HG03095 (cell line): ENCODE results near the gene LNPEP.

Experiments
- ATAC-seq: cut with Tn5 transposase; IDR thresholded peaks from one replicate; pipeline ENCODE4 v1.9.1; 2021; ENCODE audit warnings: moderate library complexity; ENCODE audit not compliant: unreplicated experiment

The LNPEP gene

GRCh38 chr5:96994493-96994892, 58.6 kb downstream of the LNPEP start:
- ATAC-seq = no peak

GRCh38 chr5:96995419-96995818, 59.5 kb downstream of the LNPEP start:
- ATAC-seq = no peak

GRCh38 chr5:96997265-96997859, 61.5 kb downstream of the LNPEP start:
- ATAC-seq = peak; percentile 63

GRCh38 chr5:96999856-97000255, 64.0 kb downstream of the LNPEP start:
- no peak for ATAC-seq

- ATAC-seq = no peak
Measured at GRCh38 chr5:97000391-97000790, 64.5 kb downstream of the LNPEP start.

GRCh38 chr5:97002983-97003382, 67.1 kb downstream of the LNPEP start:
- ATAC-seq = no peak

- ATAC-seq = no peak
Measured at GRCh38 chr5:97004423-97005060, 68.7 kb downstream of the LNPEP start.

GRCh38 chr5:97006454-97007060, 70.7 kb downstream of the LNPEP start:
- ATAC-seq = no peak

GRCh38 chr5:97009212-97009898, 73.5 kb downstream of the LNPEP start:
- ATAC-seq = peak; percentile 68

GRCh38 chr5:97009921-97010320, 74.0 kb downstream of the LNPEP start:
- ATAC-seq = no peak

GRCh38 chr5:97010606-97011005, 74.7 kb downstream of the LNPEP start:
- ATAC-seq = no peak

GRCh38 chr5:97011567-97011966, 75.7 kb downstream of the LNPEP start:
- no peak for ATAC-seq

GRCh38 chr5:97019435-97020117, 83.7 kb downstream of the LNPEP start:
- no peak for ATAC-seq

- ATAC-seq = no peak
Measured at GRCh38 chr5:97021416-97021815, 85.5 kb downstream of the LNPEP start.

GRCh38 chr5:97022898-97023297, 87.0 kb downstream of the LNPEP start:
- no peak for ATAC-seq

GRCh38 chr5:97026721-97027120, 90.8 kb downstream of the LNPEP start:
- no peak for ATAC-seq

GRCh38 chr5:97037819-97038218, 101.9 kb downstream of the LNPEP start:
- ATAC-seq = no peak

GRCh38 chr5:97041239-97041638, 105.4 kb downstream of the LNPEP start:
- no peak for ATAC-seq

GRCh38 chr5:97042996-97043395, 107.1 kb downstream of the LNPEP start:
- no peak for ATAC-seq

- no peak for ATAC-seq
Measured at GRCh38 chr5:97043511-97043910, 107.6 kb downstream of the LNPEP start.

GRCh38 chr5:97044052-97044451, 108.2 kb downstream of the LNPEP start:
- no peak for ATAC-seq
